ENCODE data around the gene KLF11. TPM values are rescaled to one million over a fixed set of nuclear protein-coding genes. Genes with fewer than 3 reads are reported as not detected.

The KLF11 gene
- total and polyA plus RNA-seq, 9 of the 15 experiments (the other 6 are each of a cell fraction or from before 2014, with no cell fraction given): 2.1 to 13.4 (median 6.5) TPM

DNA sequence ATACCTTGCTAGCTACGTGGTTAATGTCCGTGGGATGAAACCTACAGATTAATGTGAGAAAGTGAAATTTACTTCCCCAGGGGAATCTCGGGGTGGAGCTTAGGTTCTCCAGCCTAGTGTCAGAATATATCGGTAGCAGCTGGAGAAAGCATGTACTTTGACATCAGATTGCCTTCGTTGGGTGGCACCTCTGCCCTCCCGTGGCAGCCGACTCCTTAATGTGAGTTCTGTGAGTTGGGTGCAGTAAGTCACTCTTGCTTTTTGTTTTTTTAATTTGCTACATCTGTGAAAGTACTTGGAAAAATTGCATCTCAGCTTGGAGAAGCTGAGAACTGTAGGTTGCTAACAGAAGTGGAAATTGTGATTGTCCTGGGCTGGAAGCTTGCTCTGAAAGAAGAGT is 3.6 kb downstream of the KLF11 start:
- H3K9ac ChIP-seq (ENCODE audit: insufficient read depth in 1 of 2, low read depth in 2 of 2, low read length in 2 of 2): no peak overlapping the region
- peaks cover 8% of the 10 kb centered on the region; the same call in 1 of the 2 replicates for H4K20me1 ChIP-seq (replicated peaks; ENCODE audit: control insufficient read depth, insufficient read depth, low read length)
- in situ Hi-C loops (cut with MboI): loop anchor here (5.0 kb wide), 2 partner anchors 60 to 235 kb away; no protein-coding TSS in a partner anchor

More for the DNA sequence above, 3.6 kb downstream of the KLF11 start:
- Histone ChIP-seq H3K27ac (ENCODE audit: extremely low read depth, low read depth, low read length) (no peak overlapping the region), H3K9me3 (replicated peaks; ENCODE audit: control insufficient read depth, insufficient read depth, low read depth, low read length) (0 out of 2 replicates have a peak, but pooled peaks cover 2% of the 10 kb centered on the region), H3K4me3 (no peak overlapping the region), H2AFZ (ENCODE audit: low read depth, low read length) (no peak overlapping the region), H3K9me1 (ENCODE audit: control insufficient read depth, insufficient read depth, low read length) (peaks cover 7% of the 10 kb centered on the region), H3K27me3 (ENCODE audit: control insufficient read depth in 2 of 2, insufficient read depth in 2 of 2, low read length in 2 of 2) (no peaks in the 10 kb centered on the region), H3K79me2 (ENCODE audit: control insufficient read depth, insufficient read depth, low read length) (peaks cover 41% of the 10 kb centered on the region), H3K36me3 (ENCODE audit: control insufficient read depth, insufficient read depth, low read length) (peaks cover 54% of the 10 kb centered on the region), H3K4me1 (replicated peaks in 1 of 2; ENCODE audit: control insufficient read depth in 2 of 2, insufficient read depth in 2 of 2, low read length in 2 of 2) (peaks cover 7 to 44% of the 10 kb centered on the region in 2 experiments; a peak in 4 of 5 replicates), H3K4me2 (ENCODE audit: insufficient read depth, low read length) (no peak overlapping the region)
- TF ChIP-seq BDP1 (IDR thresholded peaks at IDR 0.05; ENCODE audit: insufficient read depth, insufficient read length) (no peak), FOXP4 (CRISPR knock-in tag; IDR thresholded peaks at IDR 0.05; ENCODE audit: borderline replicate concordance) (no peak), MAFG (tag; conservative IDR thresholded peaks at IDR 0.05) (no peak), GATAD2B (IDR thresholded peaks at IDR 0.05; ENCODE audit: borderline replicate concordance) (no peak), NFE2L1 (tag; IDR thresholded peaks at IDR 0.05; ENCODE audit: borderline replicate concordance, low read depth) (no peak), KDM4B (IDR thresholded peaks at IDR 0.05; ENCODE audit: borderline replicate concordance in 2 of 2, low read depth in 1 of 2) (no peak), SREBF2 (CRISPR knock-in tag; IDR thresholded peaks at IDR 0.05) (no peak)
- TF ChIP-seq, protein P1, sequence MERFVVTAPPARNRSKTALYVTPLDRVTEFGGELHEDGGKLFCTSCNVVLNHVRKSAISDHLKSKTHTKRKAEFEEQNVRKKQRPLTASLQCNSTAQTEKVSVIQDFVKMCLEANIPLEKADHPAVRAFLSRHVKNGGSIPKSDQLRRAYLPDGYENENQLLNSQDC (CRISPR knock-in tag; IDR thresholded peaks at IDR 0.05): no peak
- no peak for DNase-seq (ENCODE audit: extremely low read depth in 1 of 4, low spot score in 3 of 4)
- 78% methylated on average over 7 of the region's 7 CpGs for WGBS (ENCODE audit: insufficient coverage, low coverage, missing lambda C conversion rate)
- intact Hi-C loops (cut with micrococcal nuclease): no loop called here
- no peak for FAIRE-seq
- ATAC-seq: no peak
- CTCF ChIA-PET (ENCODE audit: low intra/inter-chr PET ratio): interaction anchor here (0.9 kb wide), 1 partner anchor 233 kb away, joined by 3 read pairs; no protein-coding TSS in a partner anchor
- POLR2A ChIA-PET: interaction anchor here (0.5 to 2.7 kb wide), 12 partner anchors 8 to 361 kb away, joined by 3 to 13 read pairs (median 4); no protein-coding TSS in a partner anchor
- no TSS peak for BruUV-seq (replicated peaks)
